GM23248 (cell line): ENCODE measurements around the gene PLPP3. TPM values are rescaled to one million over a fixed set of nuclear protein-coding genes. Genes with fewer than 3 reads are reported as not detected.
A peak's percentile ranks its signal among the peaks of the same experiment; 100 is the strongest.

Source experiments
- DNase-seq: peaks from one replicate; pipeline ENCODE4 v3.0.0-alpha.2; 2015
- H2AFZ ChIP-seq: fragments of 200-600 bp; sonication (generic); 2 replicates; pipeline ENCODE4 v1.6.1; 2016; ENCODE audit warnings: antibody characterized with exemption
- H3F3A ChIP-seq: fragments of 200-600 bp; sonication (generic); 2 replicates; pipeline ENCODE4 v1.6.1; 2016; ENCODE audit warnings: mild to moderate bottlenecking, antibody characterized with exemption, mixed run types; ENCODE audit not compliant: insufficient read depth
- H3K27ac ChIP-seq: fragments of 200-600 bp; sonication (generic); 2 replicates; pipeline ENCODE4 v1.5.1; 2016; ENCODE audit warnings: mild to moderate bottlenecking
- H3K27me3 ChIP-seq: fragments of 200-600 bp; sonication (generic); replicated peaks from 2 replicates; pipeline ENCODE4 v1.6.1; 2016; ENCODE audit warnings: mild to moderate bottlenecking; ENCODE audit not compliant: insufficient read depth
- H3K36me3 ChIP-seq: fragments of 200-600 bp; sonication (generic); 2 replicates; pipeline ENCODE4 v1.6.1; 2016; ENCODE audit warnings: low read depth, mild to moderate bottlenecking
- H3K4me1 ChIP-seq: fragments of 200-600 bp; sonication (generic); 2 replicates; pipeline ENCODE4 v1.6.1; 2016; ENCODE audit warnings: mild to moderate bottlenecking; ENCODE audit not compliant: insufficient read depth
- H3K4me2 ChIP-seq: fragments of 200-600 bp; sonication (generic); one replicate; pipeline ENCODE4 v1.6.1; 2016; ENCODE audit warnings: mild to moderate bottlenecking; ENCODE audit not compliant: unreplicated experiment
- H3K4me3 ChIP-seq: fragments of 200-600 bp; sonication (generic); 2 replicates; pipeline ENCODE4 v1.5.1; 2016; ENCODE audit warnings: mild to moderate bottlenecking
- H3K79me2 ChIP-seq: fragments of 200-600 bp; sonication (generic); 2 replicates; pipeline ENCODE4 v1.6.1; 2016; ENCODE audit warnings: mild to moderate bottlenecking; ENCODE audit not compliant: insufficient read depth
- H3K9ac ChIP-seq: fragments of 200-600 bp; sonication (generic); 2 replicates; pipeline ENCODE4 v1.6.1; 2016; ENCODE audit warnings: mild to moderate bottlenecking
- H3K9me2 ChIP-seq: fragments of 200-600 bp; sonication (generic); 2 replicates; pipeline ENCODE4 v1.6.1; 2016; ENCODE audit warnings: mixed run types, mild to moderate bottlenecking, moderate library complexity; ENCODE audit not compliant: insufficient read depth
- H3K9me3 ChIP-seq: fragments of 200-600 bp; sonication (generic); one replicate; pipeline ENCODE4 v1.6.1; 2017; ENCODE audit warnings: low read depth
- H4K20me1 ChIP-seq: fragments of 200-600 bp; sonication (generic); 2 replicates; pipeline ENCODE4 v1.6.0; 2016; ENCODE audit not compliant: insufficient read depth
- EZH2 ChIP-seq: fragments of 200-600 bp; sonication (generic); IDR thresholded peaks from 2 replicates; pipeline ENCODE4 v1.6.1; 2018; ENCODE audit warnings: antibody characterized with exemption, mild to moderate bottlenecking; ENCODE audit not compliant: insufficient read depth, poor library complexity, severe bottlenecking
- EZH2phosphoT487 ChIP-seq: fragments of 200-600 bp; sonication (generic); IDR thresholded peaks from 2 replicates; pipeline ENCODE4 v1.6.1; 2018; ENCODE audit warnings: antibody characterized with exemption, moderate library complexity, mild to moderate bottlenecking, low read depth; ENCODE audit not compliant: insufficient read depth
- WGBS, 2 experiments: methylation state at CpG; one replicate each; pipeline ENCODE4 v1.1.6; 2015 to 2017; ENCODE audit warnings: low lambda C conversion rate in 2 of 2, low coverage in 1 of 2; ENCODE audit errors: missing lambda C conversion rate in 2 of 2; 5-methylcytosine and 5-hydroxymethylcytosine counted together
- in situ Hi-C: fragments of 300-500 bp; cut with MboI; formaldehyde crosslinking; loops from 2 replicates; pipeline ENCODE4 v1.15.0; 2020
- polyA plus RNA-seq: library from polyadenylated mRNA; unstranded; fragments of >200 nt; fragmentation: Nextera tagmentation; extraction: Ambion mirVana; gene quantifications from 2 replicates; pipeline ENCODE4 v1.2.1, GENCODE V29; 2016
- total RNA-seq: library from RNA; depleted of rRNA; stranded (reverse); fragments of >200 nt; shearing (Covaris generic); gene quantifications from 2 replicates; pipeline ENCODE4 v1.2.3, GENCODE V29; 2014

The PLPP3 gene
- total and polyA plus RNA-seq, 2 experiments from 2014 or later: 80.1 to 156 TPM

DNA sequence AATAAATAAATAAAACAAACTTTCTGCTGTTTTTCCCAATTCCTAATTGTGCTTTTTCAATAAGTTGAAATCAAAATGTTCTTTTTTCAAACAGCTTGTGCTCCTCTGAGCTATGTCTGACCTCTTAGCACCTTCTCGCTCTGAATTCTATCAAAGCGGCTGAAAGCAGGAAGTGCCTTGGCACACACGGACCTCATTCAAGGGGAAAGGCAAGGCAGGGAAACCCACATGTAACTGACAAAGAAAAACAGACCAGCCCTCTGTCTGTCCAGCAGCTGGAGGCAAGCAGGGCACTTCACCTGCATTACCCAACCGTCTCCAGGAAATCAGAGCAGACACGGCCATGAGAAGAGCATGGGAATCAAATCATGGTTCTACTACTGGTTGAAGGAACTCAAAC is 56.7 kb downstream of the PLPP3 start:
- Histone ChIP-seq H3K4me3 (no peak overlapping the region), H3K9ac (no peak overlapping the region), H3K27ac (no peak overlapping the region), H3K9me2 (no peaks in the 10 kb centered on the region), H3K4me1 (peaks cover 19% of the 10 kb centered on the region), H3K36me3 (peaks cover 38% of the 10 kb centered on the region), H3K9me3 (no peaks in the 10 kb centered on the region), H3K79me2 (peaks cover 34% of the 10 kb centered on the region), H4K20me1 (no peaks in the 10 kb centered on the region; the same call in 1 of the 2 replicates), H3K4me2 (no peak overlapping the region), H3F3A (peaks cover 25% of the 10 kb centered on the region), H3K27me3 (no peaks in the 10 kb centered on the region), H2AFZ (no peak overlapping the region)
- no peak for DNase-seq
- in situ Hi-C loops: no loop called here
- 72 to 80% methylated on average over 5 of the region's 5 CpGs for WGBS, 2 experiments
- TF ChIP-seq EZH2 (no peak), EZH2phosphoT487 (no peak)

DNA sequence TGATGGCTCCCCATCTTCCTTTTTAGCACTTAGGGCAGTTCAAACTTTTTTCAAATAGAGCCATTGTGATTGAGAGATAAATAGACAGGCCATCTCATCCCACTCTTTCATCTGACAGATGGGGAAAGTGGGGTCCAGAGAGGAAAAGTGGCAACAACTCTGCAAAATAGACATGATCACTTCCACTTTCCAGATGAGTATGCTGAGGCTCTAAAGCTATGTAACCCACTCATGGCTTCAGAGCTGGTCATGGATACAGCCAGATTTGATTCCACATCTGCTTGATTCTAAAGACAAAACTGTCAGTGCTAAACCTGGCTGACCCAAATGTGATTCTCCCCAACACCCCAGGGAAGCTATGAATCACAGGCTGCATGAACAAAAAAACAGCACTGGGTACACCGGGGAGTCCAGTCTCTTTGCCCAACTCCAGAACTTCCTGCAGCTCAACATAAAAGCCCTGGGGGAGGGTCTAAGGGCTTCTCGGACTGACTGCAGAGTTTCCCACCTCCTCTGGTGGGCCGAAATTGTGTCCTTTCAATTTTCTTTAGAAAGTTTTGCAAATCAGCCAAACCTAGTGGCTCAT is 59.3 kb downstream of the PLPP3 start:
- H3K9ac ChIP-seq: no peak overlapping the region
- H2AFZ ChIP-seq: no peak overlapping the region
- H3K4me3 ChIP-seq: no peak overlapping the region
- peaks cover 16% of the 10 kb centered on the region; the same call in 1 of the 2 replicates for H3K79me2 ChIP-seq
- H3K4me2 ChIP-seq: no peak overlapping the region
- H3K9me3 ChIP-seq: no peaks in the 10 kb centered on the region
- TF ChIP-seq EZH2phosphoT487: no peak
- TF ChIP-seq EZH2: no peak
- H3K36me3 ChIP-seq: peaks cover 57% of the 10 kb centered on the region
- no peaks in the 10 kb centered on the region for H4K20me1 ChIP-seq
- DNase-seq: no peak
- no peaks in the 10 kb centered on the region for H3K9me2 ChIP-seq
- peaks cover 30% of the 10 kb centered on the region for H3F3A ChIP-seq
- H3K27ac ChIP-seq: no peak overlapping the region
- in situ Hi-C loops: no loop called here
- no peaks in the 10 kb centered on the region for H3K27me3 ChIP-seq
- WGBS, 2 experiments: 45 to 53% methylated on average over 3 of the region's 3 CpGs
- peaks cover 15% of the 10 kb centered on the region; the same call in 1 of the 2 replicates for H3K4me1 ChIP-seq

DNA sequence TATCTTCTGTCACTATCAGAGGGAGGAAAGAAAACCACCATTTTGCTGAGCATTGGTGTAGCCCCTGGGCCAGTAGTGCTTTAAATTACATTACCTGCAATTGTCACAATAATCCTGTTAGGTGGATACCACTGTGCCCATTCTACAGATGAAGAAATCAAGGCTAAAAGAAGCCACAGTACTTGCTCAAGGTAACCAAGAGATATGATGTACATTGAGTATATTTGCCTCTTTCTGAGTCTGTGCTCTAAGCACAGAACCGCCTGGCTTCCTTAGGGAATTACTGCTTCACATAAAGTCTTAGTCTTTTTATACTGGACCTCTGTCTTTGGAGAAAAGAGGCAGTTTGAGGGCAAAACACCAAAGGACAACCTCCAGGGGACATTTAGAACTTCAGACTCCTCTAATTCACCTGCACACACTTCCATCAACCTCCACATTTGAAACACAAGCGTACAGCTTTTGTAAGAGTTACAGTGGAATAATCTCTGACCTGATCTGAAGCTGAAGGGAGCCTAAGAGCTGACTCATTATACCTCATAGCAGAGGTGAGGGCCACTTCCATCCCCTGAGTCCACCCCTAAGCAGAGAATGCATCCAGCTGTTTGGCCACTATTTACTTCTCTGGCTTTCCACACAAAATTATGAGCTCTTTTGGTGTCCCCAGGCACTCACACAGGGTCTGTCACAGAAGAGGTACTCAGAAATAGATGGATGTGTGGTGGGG is 61.8 kb downstream of the PLPP3 start:
- in situ Hi-C loops: no loop called here
- H3K36me3 ChIP-seq: peaks cover 58% of the 10 kb centered on the region
- no peak overlapping the region for H2AFZ ChIP-seq
- no peaks in the 10 kb centered on the region for H4K20me1 ChIP-seq
- no peaks in the 10 kb centered on the region for H3K9me3 ChIP-seq
- no peak overlapping the region for H3K4me2 ChIP-seq
- no peak for DNase-seq
- no peak for TF ChIP-seq EZH2phosphoT487
- no peak for TF ChIP-seq EZH2
- peaks cover 7% of the 10 kb centered on the region; the same call in 1 of the 2 replicates for H3K79me2 ChIP-seq
- H3K27ac ChIP-seq: peak overlapping the region; percentile 61
- H3F3A ChIP-seq: peaks cover 16% of the 10 kb centered on the region
- H3K27me3 ChIP-seq: no peaks in the 10 kb centered on the region
- no peak overlapping the region for H3K9ac ChIP-seq
- no peaks in the 10 kb centered on the region for H3K9me2 ChIP-seq
- H3K4me3 ChIP-seq: no peak overlapping the region
- H3K4me1 ChIP-seq: peaks cover 15% of the 10 kb centered on the region; the same call in 1 of the 2 replicates
- 97 to 100% methylated on average over 2 of the region's 2 CpGs for WGBS, 2 experiments

DNA sequence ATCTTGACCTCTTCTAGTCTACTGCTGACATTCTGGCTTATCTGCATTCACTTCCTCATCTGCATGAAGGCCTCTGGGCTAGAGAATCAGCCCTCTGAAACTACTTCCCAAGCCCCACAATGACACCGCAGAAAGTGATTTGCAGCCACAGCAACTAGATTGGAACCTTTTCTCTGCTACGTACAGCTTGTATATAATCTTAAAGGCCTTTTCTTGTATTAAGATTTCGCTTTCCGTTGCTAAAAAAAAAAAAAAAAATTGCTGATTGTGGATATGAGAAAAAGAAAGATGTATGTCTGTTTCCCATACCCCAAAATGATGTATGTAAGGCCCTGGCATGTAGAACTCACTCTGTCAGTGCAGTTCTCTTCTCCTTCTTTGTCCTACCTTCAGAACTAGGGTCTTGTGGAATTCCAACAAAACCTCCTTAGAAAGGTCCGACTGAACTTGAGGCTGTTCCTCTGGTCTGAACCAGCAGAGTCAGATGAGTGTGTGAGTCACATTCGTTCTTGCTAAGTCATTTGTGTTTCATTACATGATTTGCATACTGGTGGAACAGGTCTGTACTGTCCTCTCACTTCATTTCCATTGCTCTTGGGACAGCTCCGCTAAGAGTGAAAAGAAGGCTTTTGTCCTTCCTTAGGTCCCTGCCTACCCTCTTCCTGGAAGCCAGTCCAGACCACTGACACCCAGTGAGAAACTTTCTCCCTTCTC is 62.7 kb downstream of the PLPP3 start:
- peaks cover 58% of the 10 kb centered on the region for H3K36me3 ChIP-seq
- no peaks in the 10 kb centered on the region for H4K20me1 ChIP-seq
- 61% methylated on average over 7 of the region's 7 CpGs for WGBS, 2 experiments
- H2AFZ ChIP-seq: no peak overlapping the region
- H3K4me3 ChIP-seq: no peak overlapping the region
- H3K27ac ChIP-seq: peak overlapping the region; percentile 61
- peak; percentile 82 for DNase-seq
- H3K27me3 ChIP-seq: no peaks in the 10 kb centered on the region
- TF ChIP-seq EZH2 (no peak), EZH2phosphoT487 (no peak)
- no peaks in the 10 kb centered on the region for H3K9me3 ChIP-seq
- no peaks in the 10 kb centered on the region for H3K9me2 ChIP-seq
- peaks cover 15% of the 10 kb centered on the region; the same call in 1 of the 2 replicates for H3K4me1 ChIP-seq
- peaks cover 16% of the 10 kb centered on the region for H3F3A ChIP-seq
- H3K79me2 ChIP-seq: peaks cover 3% of the 10 kb centered on the region; the same call in 1 of the 2 replicates
- in situ Hi-C loops: no loop called here
- H3K9ac ChIP-seq: peak overlapping the region; percentile 45; the same call in 1 of the 2 replicates
- H3K4me2 ChIP-seq: no peak overlapping the region
